ENCODE results near the gene MAMDC4. TPM values are rescaled to one million over a fixed set of nuclear protein-coding genes. Genes with fewer than 3 reads are reported as not detected.
A peak's percentile ranks its signal among the peaks of the same experiment; 100 is the strongest.

Gene MAMDC4
- total and polyA plus RNA-seq, 2 of the 13 experiments (the other 11 are each of a cell fraction or from before 2014, with no cell fraction given) = 6.0 to 6.8 TPM

- 0 out of 2 replicates have a peak, but pooled peaks have one; percentile 68 for TF ChIP-seq E2F5 (CRISPR knock-in tag; conservative IDR thresholded peaks at IDR 0.05)
- TF ChIP-seq ZNF772 (CRISPR knock-in tag; IDR thresholded peaks at IDR 0.05) = no peak
- no peak for TF ChIP-seq SOX5 (CRISPR knock-in tag; IDR thresholded peaks at IDR 0.05; ENCODE audit: borderline replicate concordance)
- TF ChIP-seq ZNF17 (CRISPR knock-in tag; IDR thresholded peaks at IDR 0.05) = no peak
- TF ChIP-seq EP300 (IDR thresholded peaks at IDR 0.05; ENCODE audit: low read depth in 2 of 2, low read length in 2 of 2) = no peak
- TF ChIP-seq EP300 (CRISPR knock-in tag; IDR thresholded peaks at IDR 0.05; ENCODE audit: borderline replicate concordance) = no peak
- 0 out of 2 replicates have a peak, but pooled peaks have one; percentile 43 for TF ChIP-seq ZNF737 (CRISPR knock-in tag; IDR thresholded peaks at IDR 0.05; ENCODE audit: borderline replicate concordance)
- TF ChIP-seq, protein P1, sequence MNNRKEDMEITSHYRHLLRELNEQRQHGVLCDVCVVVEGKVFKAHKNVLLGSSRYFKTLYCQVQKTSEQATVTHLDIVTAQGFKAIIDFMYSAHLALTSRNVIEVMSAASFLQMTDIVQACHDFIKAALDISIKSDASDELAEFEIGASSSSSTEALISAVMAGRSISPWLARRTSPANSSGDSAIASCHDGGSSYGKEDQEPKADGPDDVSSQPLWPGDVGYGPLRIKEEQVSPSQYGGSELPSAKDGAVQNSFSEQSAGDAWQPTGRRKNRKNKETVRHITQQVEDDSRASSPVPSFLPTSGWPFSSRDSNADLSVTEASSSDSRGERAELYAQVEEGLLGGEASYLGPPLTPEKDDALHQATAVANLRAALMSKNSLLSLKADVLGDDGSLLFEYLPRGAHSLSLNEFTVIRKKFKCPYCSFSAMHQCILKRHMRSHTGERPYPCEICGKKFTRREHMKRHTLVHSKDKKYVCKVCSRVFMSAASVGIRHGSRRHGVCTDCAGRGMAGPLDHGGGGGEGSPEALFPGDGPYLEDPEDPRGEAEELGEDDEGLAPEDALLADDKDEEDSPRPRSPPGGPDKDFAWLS (CRISPR knock-in tag; IDR thresholded peaks at IDR 0.05; ENCODE audit: borderline replicate concordance) = 0 out of 2 replicates have a peak, but pooled peaks have one; percentile 24
- TF ChIP-seq ISL2 (CRISPR knock-in tag; IDR thresholded peaks at IDR 0.05) = no peak
- TF ChIP-seq SKI (IDR thresholded peaks at IDR 0.05; ENCODE audit: partially characterized antibody) = no peak
- TF ChIP-seq CEBPB (IDR thresholded peaks at IDR 0.05; ENCODE audit: borderline replicate concordance, low read depth, low read length) = no peak
- TF ChIP-seq ZNF580 (CRISPR knock-in tag; IDR thresholded peaks at IDR 0.05; ENCODE audit: borderline replicate concordance, low read depth) = no peak
- TF ChIP-seq SAP130 (CRISPR knock-in tag; IDR thresholded peaks at IDR 0.05; ENCODE audit: low read depth) = peak; percentile 59; the same call in 1 of the 2 replicates
- TF ChIP-seq KLF12 (CRISPR knock-in tag; IDR thresholded peaks at IDR 0.05; ENCODE audit: borderline replicate concordance) = no peak
- no peak for TF ChIP-seq ZNF792 (CRISPR knock-in tag; IDR thresholded peaks at IDR 0.05)
- no peak for TF ChIP-seq JDP2 (CRISPR knock-in tag; IDR thresholded peaks at IDR 0.05; ENCODE audit: borderline replicate concordance)
- no peak for TF ChIP-seq ZNF564 (CRISPR knock-in tag; IDR thresholded peaks at IDR 0.05)
- TF ChIP-seq ATF7 (IDR thresholded peaks at IDR 0.05) = no peak
- no peak for TF ChIP-seq ATF7 (CRISPR knock-in tag; IDR thresholded peaks at IDR 0.05)
- TF ChIP-seq HOXA9 (CRISPR knock-in tag; IDR thresholded peaks at IDR 0.05; ENCODE audit: borderline replicate concordance) = no peak
- TF ChIP-seq DBP (CRISPR knock-in tag; IDR thresholded peaks at IDR 0.05; ENCODE audit: not compliant biosample characterization) = no peak
Measured at GRCh38 chr9:136886610-136887597, 34.8 kb downstream of the MAMDC4 start (continued).
